Common myeloid progenitor, CD34-positive (primary cell): ENCODE results near the gene MC4R.

Experiments used
- CTCF ChIA-PET: fragments of 350-600 bp; sonication (Branson Sonifier 250); formaldehyde crosslinking; loops from one replicate; lab custom pipeline; 2021; ENCODE audit warnings: antibody characterized with exemption; lab: Charles Lee
- POLR2A ChIA-PET: fragments of 350-600 bp; sonication (Branson Sonifier 250); formaldehyde crosslinking; loops from one replicate; lab custom pipeline; 2021; ENCODE audit warnings: antibody characterized with exemption; lab: Charles Lee
- DNase-seq, 3 donors: peaks; one replicate each; pipeline versions ENCODE4 v3.0.0 to v3.0.0-alpha.2; 2013
- H3K27ac ChIP-seq, 2 experiments: 1 replicate in 1 of 2; 2 replicates in 1 of 2; pipeline ENCODE4 v1.7.0; 2013; ENCODE audit warnings: inconsistent platforms in 2 of 2, low read length in 2 of 2, mild to moderate bottlenecking in 2 of 2, low read depth in 1 of 2, moderate library complexity in 1 of 2; ENCODE audit not compliant: severe bottlenecking in 2 of 2, insufficient read depth in 1 of 2, poor library complexity in 1 of 2
- H3K27me3 ChIP-seq, 5 experiments: replicated peaks in 2 of 5; 1 replicate in 3 of 5; 2 replicates in 2 of 5; pipeline versions ENCODE4 v1.6.1 to v1.7.0; 2013; ENCODE audit warnings: low read length in 4 of 5, mild to moderate bottlenecking in 2 of 5, moderate library complexity in 2 of 5, inconsistent platforms in 1 of 5; ENCODE audit not compliant: insufficient read depth in 5 of 5, control insufficient read depth in 4 of 5
- H3K36me3 ChIP-seq, 4 experiments: 1 replicate in 2 of 4; 2 replicates in 2 of 4; pipeline versions ENCODE4 v1.6.1 to v1.7.0; 2013; ENCODE audit warnings: low read length in 3 of 4, control low read depth in 1 of 4, mild to moderate bottlenecking in 1 of 4; ENCODE audit not compliant: control insufficient read depth in 4 of 4, insufficient read depth in 4 of 4
- H3K4me1 ChIP-seq, 4 experiments: 1 replicate in 3 of 4; 2 replicates in 1 of 4; pipeline versions ENCODE4 v1.6.1 to v1.7.1; 2013; ENCODE audit warnings: low read length in 3 of 4, mild to moderate bottlenecking in 3 of 4, control low read depth in 1 of 4, inconsistent platforms in 1 of 4, moderate library complexity in 1 of 4; ENCODE audit not compliant: control insufficient read depth in 4 of 4, insufficient read depth in 4 of 4; ENCODE audit errors: control extremely low read depth in 1 of 4
- H3K4me3 ChIP-seq, 7 experiments: 1 replicate in 4 of 7; 2 replicates in 3 of 7; pipeline versions ENCODE4 v1.5.1 to v1.7.0; 2013; ENCODE audit warnings: mild to moderate bottlenecking in 7 of 7, low read length in 6 of 7, moderate library complexity in 6 of 7, inconsistent platforms in 2 of 7, low read depth in 2 of 7, control low read depth in 1 of 7; ENCODE audit not compliant: insufficient read depth in 4 of 7, control insufficient read depth in 1 of 7; ENCODE audit errors: extremely low read depth in 1 of 7
- H3K9me3 ChIP-seq, 5 experiments: 1 replicate in 4 of 5; 2 replicates in 1 of 5; pipeline versions ENCODE4 v1.6.1 to v1.7.1; 2013; ENCODE audit warnings: low read length in 4 of 5, mild to moderate bottlenecking in 2 of 5, inconsistent platforms in 1 of 5, low read depth in 1 of 5, moderate library complexity in 1 of 5; ENCODE audit not compliant: control insufficient read depth in 4 of 5, insufficient read depth in 2 of 5; ENCODE audit errors: control extremely low read depth in 1 of 5
- WGBS: methylation state at CpG from one replicate; pipeline ENCODE4 v1.1.5; 2013; ENCODE audit not compliant: insufficient coverage; 5-methylcytosine and 5-hydroxymethylcytosine counted together

MC4R gene

GRCh38 chr18:60329131-60329530 lies 43.4 kb downstream of the MC4R start:
- Histone ChIP-seq H3K4me3 (no peak overlapping the region), H3K27me3 (no peaks in the 10 kb centered on the region), H3K36me3 (no peaks in the 10 kb centered on the region), H3K27ac (no peak overlapping the region), H3K4me1 (no peaks in the 10 kb centered on the region), H3K9me3 (peaks cover 0 to 3% (median 0%) of the 10 kb centered on the region in 5 experiments)
- ChIA-PET CTCF (interaction anchor here (1.9 kb wide), 1 partner anchor 13 kb away, joined by 5 read pairs; no protein-coding TSS in a partner anchor), POLR2A (no interaction called here)
- DNase-seq: no peak

GRCh38 chr18:60327880-60328279 lies 44.7 kb downstream of the MC4R start:
- ChIA-PET CTCF (no interaction called here), POLR2A (no interaction called here)
- no peaks in the 10 kb centered on the region for H3K36me3 ChIP-seq
- H3K27me3 ChIP-seq: no peaks in the 10 kb centered on the region
- H3K4me1 ChIP-seq: no peaks in the 10 kb centered on the region
- peaks cover 0 to 3% (median 0%) of the 10 kb centered on the region in 5 experiments for H3K9me3 ChIP-seq
- no peak overlapping the region for H3K27ac ChIP-seq
- DNase-seq: no peak
- WGBS: no CpG with 5 or more reads among the region's 2 CpGs
- H3K4me3 ChIP-seq: no peak overlapping the region

- no peaks in the 10 kb centered on the region for H3K4me1 ChIP-seq
- no peak overlapping the region for H3K4me3 ChIP-seq
- CTCF ChIA-PET: no interaction called here
- POLR2A ChIA-PET: no interaction called here
- no peaks in the 10 kb centered on the region for H3K9me3 ChIP-seq
- no peaks in the 10 kb centered on the region for H3K27me3 ChIP-seq
- no peaks in the 10 kb centered on the region for H3K36me3 ChIP-seq
- no peak overlapping the region for H3K27ac ChIP-seq
- DNase-seq: no peak
Measured at GRCh38 chr18:60322591-60322990, 50.0 kb downstream of the MC4R start.
